GM21619 (cell line): ENCODE results near the gene C1QBP.
A peak's percentile ranks its signal among the peaks of the same experiment; 100 is the strongest.
"Not testable (repeated sequence)": the region's sequence is repeated elsewhere in the genome, so short reads cannot be mapped to it uniquely, and the experiment has no call there.

Experiments
- ATAC-seq: cut with Tn5 transposase; IDR thresholded peaks from one replicate; pipeline ENCODE4 v1.9.1; 2021; ENCODE audit not compliant: unreplicated experiment

Gene C1QBP

GRCh38 chr17:5438716-5439445, at the start of gene C1QBP:
Gene C1QBP (minus strand): TSS chr17:5439155. CDS start chr17:5439073, 82 bp downstream.
- peak; percentile 74 for ATAC-seq

- ATAC-seq, result no peak
Observed at GRCh38 chr17:5488752-5489151, 49.8 kb upstream of the C1QBP start.

GRCh38 chr17:5486206-5487124, 47.5 kb upstream of the C1QBP start, which contains the start of gene MIS12:
Gene MIS12 (plus strand): TSS chr17:5486566. CDS start chr17:5488863, 2,297 bp downstream.
- peak; percentile 87 for ATAC-seq

- peak; percentile 20 for ATAC-seq
Observed at GRCh38 chr17:5485270-5486205, 46.6 kb upstream of the C1QBP start, which contains the start of gene DERL2. Gene DERL2 (minus strand): TSS chr17:5486178. CDS start chr17:5486161, 17 bp downstream.

GRCh38 chr17:5481451-5481850, 42.5 kb upstream of the C1QBP start:
- no peak for ATAC-seq

GRCh38 chr17:5480962-5481361, 42.0 kb upstream of the C1QBP start:
- no peak for ATAC-seq

GRCh38 chr17:5478992-5479391, 40.0 kb upstream of the C1QBP start:
- ATAC-seq, result no peak

GRCh38 chr17:5473906-5474305, 35.0 kb upstream of the C1QBP start:
- ATAC-seq, result no peak

- ATAC-seq, result no peak
Observed at GRCh38 chr17:5472511-5472910, 33.6 kb upstream of the C1QBP start.

GRCh38 chr17:5468075-5468473, 29.1 kb upstream of the C1QBP start:
- ATAC-seq, result peak; percentile 5

- no peak for ATAC-seq
Observed at GRCh38 chr17:5467416-5467815, 28.5 kb upstream of the C1QBP start.

- no peak for ATAC-seq
Observed at GRCh38 chr17:5466295-5466694, 27.3 kb upstream of the C1QBP start.

GRCh38 chr17:5464717-5465507, 26.0 kb upstream of the C1QBP start:
- ATAC-seq, result no peak

GRCh38 chr17:5446786-5447185, 7.8 kb upstream of the C1QBP start:
- ATAC-seq, result no peak

- ATAC-seq, result no peak
Observed at GRCh38 chr17:5444209-5444608, 5.3 kb upstream of the C1QBP start.

- no peak for ATAC-seq
Observed at GRCh38 chr17:5443728-5444127, 4.8 kb upstream of the C1QBP start.

- ATAC-seq, result no peak
Observed at GRCh38 chr17:5439446-5439764, 450 bp upstream of the C1QBP start.

GRCh38 chr17:5437721-5438317, 1.1 kb downstream of the C1QBP start:
- ATAC-seq, result no peak

- ATAC-seq, result not testable (repeated sequence)
Observed at GRCh38 chr17:5435781-5436315, 3.1 kb downstream of the C1QBP start.
